BLaER1 treated with 17β-estradiol and CSF1 and Interleukin-3, amounts not matched to agents 10 nM and 100 nM (cell line): ENCODE results near the gene ATG2A.

Experiments
- H3K27ac ChIP-seq, 11 experiments: shearing (Covaris generic); formaldehyde crosslinking; 2 replicates each; pipeline ENCODE4 v1.8.1; 2022
- H3K27me3 ChIP-seq, 11 experiments: shearing (Covaris generic); formaldehyde crosslinking; 2 replicates each; pipeline ENCODE4 v1.8.1; 2022
- H3K36me3 ChIP-seq, 11 experiments: shearing (Covaris generic); formaldehyde crosslinking; 2 replicates each; pipeline ENCODE4 v1.8.1; 2022
- H3K4me1 ChIP-seq, 10 experiments: shearing (Covaris generic); formaldehyde crosslinking; 2 replicates each; pipeline ENCODE4 v1.8.1; 2022
- H3K4me2 ChIP-seq, 11 experiments: shearing (Covaris generic); formaldehyde crosslinking; 2 replicates each; pipeline ENCODE4 v1.8.1; 2022
- H3K4me3 ChIP-seq, 10 experiments: shearing (Covaris generic); formaldehyde crosslinking; 2 replicates each; pipeline ENCODE4 v1.8.1; 2022
- H3K9ac ChIP-seq, 11 experiments: shearing (Covaris generic); formaldehyde crosslinking; 2 replicates each; pipeline ENCODE4 v1.8.1; 2022
- H3K9me3 ChIP-seq, 11 experiments: shearing (Covaris generic); formaldehyde crosslinking; replicated peaks in 1 of 11; 2 replicates each; pipeline ENCODE4 v1.8.1; 2022
- H4K20me1 ChIP-seq, 11 experiments: shearing (Covaris generic); formaldehyde crosslinking; 2 replicates each; pipeline ENCODE4 v1.8.1; 2022
- Cebpa-rat ChIP-seq, 11 experiments: shearing (Covaris generic); IDR thresholded peaks; 2 replicates each; pipeline ENCODE4 v1.8.1; 2022

The ATG2A gene

DNA sequence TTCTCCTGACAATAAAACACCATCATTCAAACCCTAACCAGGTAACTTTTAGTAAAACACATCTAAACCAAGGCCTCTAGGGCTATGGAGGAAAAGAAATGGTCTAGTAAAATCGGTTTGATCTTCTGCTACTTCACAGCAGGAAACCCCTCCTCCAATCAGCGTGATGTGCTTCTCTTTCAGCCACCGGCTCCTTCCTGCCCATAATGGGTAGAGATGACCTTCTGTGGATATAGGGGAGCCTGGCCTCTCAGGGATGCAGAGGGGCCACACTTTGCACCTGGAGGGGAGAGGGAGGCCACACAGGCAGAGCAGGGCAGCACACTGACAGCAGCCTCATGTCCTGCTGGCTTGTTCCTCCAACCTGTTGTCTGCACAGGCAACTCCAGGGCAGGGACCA is 45.5 kb downstream of the ATG2A start:
- Histone ChIP-seq H3K27ac (peak overlapping the region in 10 of 11 experiments; percentile 65 to 98 (median 72); a peak in 18 of 22 replicates), H3K4me3 (peak overlapping the region; percentile 16 to 60 (median 46); a peak in 19 of 20 replicates)

GRCh38 chr11:64870893-64871466 is 46.0 kb downstream of the ATG2A start:
- TF ChIP-seq Cebpa-rat (IDR thresholded peaks at IDR 0.05), result no peak
- H4K20me1 ChIP-seq, result peaks cover 72 to 100% (median 87%) of the 10 kb centered on the region in 11 experiments
- peaks cover 100% of the 10 kb centered on the region in 10 experiments for H3K4me1 ChIP-seq
- H3K4me3 ChIP-seq, result peak overlapping the region; percentile 16 to 60 (median 46)
- H3K27ac ChIP-seq, result peak overlapping the region; percentile 51 to 98 (median 71); a peak in 21 of 22 replicates
- peak overlapping the region; percentile 60 to 77 (median 67) for H3K9ac ChIP-seq
- peaks cover 0 to 5% (median 0%) of the 10 kb centered on the region in 11 experiments; a peak in 1 of 22 replicates for H3K9me3 ChIP-seq
- peaks cover 41 to 90% (median 69%) of the 10 kb centered on the region in 11 experiments for H3K36me3 ChIP-seq
- H3K4me2 ChIP-seq, result peak overlapping the region; percentile 93 to 100 (median 98)
- no peaks in the 10 kb centered on the region for H3K27me3 ChIP-seq

More for the DNA sequence above, 45.5 kb downstream of the ATG2A start:
- peak overlapping the region; percentile 93 to 100 (median 98) for H3K4me2 ChIP-seq
- peaks cover 41 to 88% (median 64%) of the 10 kb centered on the region in 11 experiments for H3K36me3 ChIP-seq
- H3K9me3 ChIP-seq, result 0 out of 22 replicates have a peak, but pooled peaks cover 0 to under 1% (median 0%) of the 10 kb centered on the region in 11 experiments
- peak overlapping the region; percentile 60 to 77 (median 67); a peak in 20 of 22 replicates for H3K9ac ChIP-seq
- TF ChIP-seq Cebpa-rat (IDR thresholded peaks at IDR 0.05), result no peak
- H3K27me3 ChIP-seq, result no peaks in the 10 kb centered on the region
- peaks cover 77 to 100% (median 88%) of the 10 kb centered on the region in 11 experiments for H4K20me1 ChIP-seq
- H3K4me1 ChIP-seq, result peaks cover 100% of the 10 kb centered on the region in 10 experiments

DNA sequence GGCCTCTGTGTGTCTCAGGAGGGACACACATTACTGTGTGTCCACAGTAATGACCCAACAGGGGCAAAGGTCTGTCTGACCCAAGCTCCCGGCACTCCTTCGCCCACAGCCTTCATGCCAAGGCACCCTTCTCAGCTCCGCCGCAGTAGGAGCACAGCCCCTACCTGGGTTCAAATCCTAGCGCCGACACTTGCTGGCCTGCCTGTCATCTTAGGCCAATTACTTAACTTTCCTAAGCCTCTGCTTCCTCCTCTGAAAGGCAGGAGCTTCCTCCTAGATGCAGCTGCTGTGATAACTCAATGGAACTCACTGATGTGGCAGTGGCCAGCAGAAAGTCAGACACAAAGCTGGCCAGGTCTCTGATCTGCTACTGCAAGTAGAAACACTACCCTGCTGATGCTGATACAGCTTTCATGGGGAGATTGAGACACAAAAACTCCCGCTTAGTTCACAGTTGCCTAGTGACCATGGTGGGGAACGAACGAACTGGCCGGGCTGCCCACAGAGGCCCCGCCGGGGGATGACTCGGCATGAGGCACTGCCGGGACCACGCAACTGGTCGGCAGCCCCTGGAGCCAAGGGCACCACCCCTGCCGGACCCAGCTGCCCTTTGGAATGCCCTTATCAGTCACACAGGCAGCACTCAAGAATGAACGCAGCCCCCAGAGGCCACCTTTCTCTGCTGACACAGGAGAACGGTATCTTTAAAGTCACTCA is 46.7 kb downstream of the ATG2A start:
- peaks cover 41 to 90% (median 69%) of the 10 kb centered on the region in 11 experiments for H3K36me3 ChIP-seq
- peaks cover 0 to 5% (median 0%) of the 10 kb centered on the region in 11 experiments; a peak in 1 of 22 replicates for H3K9me3 ChIP-seq
- peak overlapping the region; percentile 51 to 98 (median 71); a peak in 21 of 22 replicates for H3K27ac ChIP-seq
- peaks cover 66 to 100% (median 85%) of the 10 kb centered on the region in 11 experiments for H4K20me1 ChIP-seq
- H3K4me3 ChIP-seq, result peak overlapping the region; percentile 16 to 60 (median 46)
- peak overlapping the region; percentile 93 to 100 (median 98) for H3K4me2 ChIP-seq
- TF ChIP-seq Cebpa-rat (IDR thresholded peaks at IDR 0.05), result no peak
- peaks cover 98 to 100% (median 100%) of the 10 kb centered on the region in 10 experiments for H3K4me1 ChIP-seq
- H3K9ac ChIP-seq, result peak overlapping the region; percentile 60 to 77 (median 67)
- no peaks in the 10 kb centered on the region for H3K27me3 ChIP-seq

GRCh38 chr11:64869571-64870175 is 47.3 kb downstream of the ATG2A start:
- no peak for TF ChIP-seq Cebpa-rat (IDR thresholded peaks at IDR 0.05)
- peak overlapping the region; percentile 93 to 100 (median 98) for H3K4me2 ChIP-seq
- H4K20me1 ChIP-seq, result peaks cover 59 to 100% (median 85%) of the 10 kb centered on the region in 11 experiments
- H3K4me1 ChIP-seq, result peaks cover 98 to 100% (median 100%) of the 10 kb centered on the region in 10 experiments
- no peaks in the 10 kb centered on the region for H3K27me3 ChIP-seq
- peak overlapping the region in 9 of 10 experiments; percentile 40 to 60 (median 49); a peak in 13 of 20 replicates for H3K4me3 ChIP-seq
- H3K27ac ChIP-seq, result peak overlapping the region; percentile 12 to 98 (median 71); a peak in 21 of 22 replicates
- peak overlapping the region; percentile 33 to 77 (median 67) for H3K9ac ChIP-seq
- H3K36me3 ChIP-seq, result peaks cover 37 to 83% (median 65%) of the 10 kb centered on the region in 11 experiments
- H3K9me3 ChIP-seq, result peaks cover 0 to 5% (median 0%) of the 10 kb centered on the region in 11 experiments; a peak in 1 of 22 replicates

- Histone ChIP-seq H3K27me3 (no peaks in the 10 kb centered on the region), H3K4me3 (peak overlapping the region in 6 of 10 experiments; percentile 1 to 60 (median 44); a peak in 6 of 20 replicates), H3K4me2 (peak overlapping the region; percentile 93 to 100 (median 98)), H3K36me3 (peaks cover 37 to 77% (median 62%) of the 10 kb centered on the region in 11 experiments), H3K4me1 (peaks cover 98 to 100% (median 100%) of the 10 kb centered on the region in 10 experiments), H3K27ac (peak overlapping the region in 10 of 11 experiments; percentile 65 to 98 (median 72); a peak in 19 of 22 replicates), H3K9me3 (peaks cover 0 to 5% (median 0%) of the 10 kb centered on the region in 11 experiments; a peak in 1 of 22 replicates), H3K9ac (peak overlapping the region in 10 of 11 experiments; percentile 60 to 77 (median 69); a peak in 19 of 22 replicates), H4K20me1 (peaks cover 54 to 100% (median 85%) of the 10 kb centered on the region in 11 experiments)
- no peak for TF ChIP-seq Cebpa-rat (IDR thresholded peaks at IDR 0.05)
Measured at GRCh38 chr11:64868904-64869570, 48.0 kb downstream of the ATG2A start.

DNA sequence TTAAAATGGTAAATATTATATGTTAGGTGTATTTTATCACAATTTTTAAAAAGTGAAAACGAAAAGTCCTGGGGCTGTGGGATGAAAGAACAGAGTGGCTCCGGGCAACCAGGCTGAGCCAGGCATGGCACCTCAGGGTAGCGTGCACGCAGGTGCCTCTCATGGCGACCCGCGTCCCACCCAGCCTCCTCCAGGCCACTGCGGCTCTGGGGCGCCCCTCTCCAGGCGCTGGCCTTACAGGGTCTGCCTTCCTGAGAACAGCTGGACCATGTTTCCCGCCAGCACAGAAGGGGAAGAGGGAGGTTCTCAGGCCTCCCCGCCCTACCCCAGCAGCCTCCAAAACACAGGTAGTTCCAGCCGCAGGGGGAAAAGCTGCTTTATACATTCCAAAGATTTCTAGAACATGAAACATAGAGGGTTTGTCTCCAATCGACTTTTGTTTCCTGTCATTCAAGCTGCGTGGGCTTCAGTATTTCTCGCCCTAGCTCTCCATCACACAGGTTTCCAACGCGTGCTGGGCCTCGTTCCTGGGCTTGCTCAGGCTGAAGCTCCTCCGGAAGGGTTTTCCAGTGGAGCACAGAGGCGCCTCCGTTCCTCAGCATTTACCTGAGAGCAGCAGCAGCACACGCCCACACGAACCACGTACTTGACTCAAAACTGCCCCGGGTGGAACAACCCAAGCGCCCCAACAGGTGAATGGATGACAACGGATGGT is 49.1 kb downstream of the ATG2A start:
- H3K27me3 ChIP-seq, result no peaks in the 10 kb centered on the region
- peak overlapping the region in 8 of 11 experiments; percentile 17 to 77 (median 44); a peak in 12 of 22 replicates for H3K9ac ChIP-seq
- no peak overlapping the region for H3K4me3 ChIP-seq
- peaks cover 30 to 75% (median 53%) of the 10 kb centered on the region in 11 experiments for H3K36me3 ChIP-seq
- TF ChIP-seq Cebpa-rat (IDR thresholded peaks at IDR 0.05), result no peak
- H3K9me3 ChIP-seq, result peaks cover 0 to 5% (median 0%) of the 10 kb centered on the region in 11 experiments; a peak in 1 of 22 replicates
- H3K27ac ChIP-seq, result peak overlapping the region in 8 of 11 experiments; percentile 8 to 98 (median 54); a peak in 14 of 22 replicates
- H3K4me2 ChIP-seq, result peak overlapping the region; percentile 93 to 100 (median 98)
- H3K4me1 ChIP-seq, result peaks cover 98 to 100% (median 100%) of the 10 kb centered on the region in 10 experiments
- H4K20me1 ChIP-seq, result peaks cover 48 to 100% (median 80%) of the 10 kb centered on the region in 11 experiments

GRCh38 chr11:64866173-64866491 is 50.9 kb downstream of the ATG2A start:
- TF ChIP-seq Cebpa-rat (IDR thresholded peaks at IDR 0.05), result no peak
- Histone ChIP-seq H4K20me1 (peaks cover 30 to 90% (median 63%) of the 10 kb centered on the region in 11 experiments), H3K36me3 (peaks cover 12 to 57% (median 35%) of the 10 kb centered on the region in 11 experiments; a peak in 21 of 22 replicates), H3K4me2 (peak overlapping the region; percentile 93 to 100 (median 98)), H3K9ac (peak overlapping the region in 10 of 11 experiments; percentile 1 to 82 (median 48); a peak in 16 of 22 replicates), H3K4me1 (peaks cover 98 to 100% (median 100%) of the 10 kb centered on the region in 10 experiments), H3K9me3 (peaks cover 0 to 5% (median 0%) of the 10 kb centered on the region in 11 experiments; a peak in 1 of 22 replicates), H3K4me3 (no peak overlapping the region; a peak in 3 of 20 replicates), H3K27ac (peak overlapping the region; percentile 10 to 98 (median 93); a peak in 21 of 22 replicates), H3K27me3 (no peaks in the 10 kb centered on the region)
